GM12801 (cell line): Measurements from ENCODE around the gene ZNF865.

Experiments used
- TF ChIP-seq, protein P1 (sequence below): IDR thresholded peaks from one replicate; pipeline ENCODE4 v1.5.1; 2011; ENCODE audit warnings: control low read depth; ENCODE audit not compliant: insufficient read length; ENCODE audit errors: extremely low read depth

The ZNF865 gene

DNA sequence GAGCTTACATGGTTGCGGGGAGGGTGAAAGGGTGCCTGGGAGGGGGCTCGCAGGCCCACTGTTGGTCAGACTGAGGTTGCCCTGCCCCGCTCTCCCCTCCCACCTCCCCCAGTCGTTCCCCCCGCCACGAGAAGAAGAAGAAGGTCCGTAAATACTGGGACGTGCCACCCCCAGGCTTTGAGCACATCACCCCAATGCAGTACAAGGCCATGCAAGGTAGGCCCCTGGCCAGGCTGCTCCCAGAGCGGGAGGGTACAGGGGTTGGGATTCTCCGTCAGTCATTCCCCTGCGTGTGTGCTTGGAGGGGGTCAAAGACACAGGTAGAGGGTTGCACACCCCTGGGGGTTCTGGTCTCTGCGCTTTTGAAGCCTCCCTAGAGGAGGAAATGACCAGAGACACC lies 55.0 kb downstream of the ZNF865 start:
- TF ChIP-seq, protein P1, sequence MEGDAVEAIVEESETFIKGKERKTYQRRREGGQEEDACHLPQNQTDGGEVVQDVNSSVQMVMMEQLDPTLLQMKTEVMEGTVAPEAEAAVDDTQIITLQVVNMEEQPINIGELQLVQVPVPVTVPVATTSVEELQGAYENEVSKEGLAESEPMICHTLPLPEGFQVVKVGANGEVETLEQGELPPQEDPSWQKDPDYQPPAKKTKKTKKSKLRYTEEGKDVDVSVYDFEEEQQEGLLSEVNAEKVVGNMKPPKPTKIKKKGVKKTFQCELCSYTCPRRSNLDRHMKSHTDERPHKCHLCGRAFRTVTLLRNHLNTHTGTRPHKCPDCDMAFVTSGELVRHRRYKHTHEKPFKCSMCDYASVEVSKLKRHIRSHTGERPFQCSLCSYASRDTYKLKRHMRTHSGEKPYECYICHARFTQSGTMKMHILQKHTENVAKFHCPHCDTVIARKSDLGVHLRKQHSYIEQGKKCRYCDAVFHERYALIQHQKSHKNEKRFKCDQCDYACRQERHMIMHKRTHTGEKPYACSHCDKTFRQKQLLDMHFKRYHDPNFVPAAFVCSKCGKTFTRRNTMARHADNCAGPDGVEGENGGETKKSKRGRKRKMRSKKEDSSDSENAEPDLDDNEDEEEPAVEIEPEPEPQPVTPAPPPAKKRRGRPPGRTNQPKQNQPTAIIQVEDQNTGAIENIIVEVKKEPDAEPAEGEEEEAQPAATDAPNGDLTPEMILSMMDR, result no peak

DNA sequence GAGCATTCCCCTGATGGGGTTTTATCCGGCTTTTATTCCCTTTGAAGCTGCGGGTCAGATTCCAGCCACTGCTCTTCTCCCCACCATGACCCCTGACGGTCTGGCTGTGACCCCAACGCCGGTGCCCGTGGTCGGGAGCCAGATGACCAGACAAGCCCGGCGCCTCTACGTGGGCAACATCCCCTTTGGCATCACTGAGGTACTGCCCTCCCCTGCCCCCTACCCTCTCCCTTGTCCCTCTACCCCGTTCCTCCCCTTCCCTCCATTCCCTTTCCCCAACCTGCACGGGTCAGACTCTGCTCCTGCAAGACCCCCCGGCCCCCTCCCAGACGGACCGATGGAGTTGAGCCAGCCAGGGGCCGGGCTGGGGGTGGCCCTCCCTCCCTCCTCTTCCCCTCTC lies 55.5 kb downstream of the ZNF865 start:
- TF ChIP-seq, protein P1, result no peak

DNA sequence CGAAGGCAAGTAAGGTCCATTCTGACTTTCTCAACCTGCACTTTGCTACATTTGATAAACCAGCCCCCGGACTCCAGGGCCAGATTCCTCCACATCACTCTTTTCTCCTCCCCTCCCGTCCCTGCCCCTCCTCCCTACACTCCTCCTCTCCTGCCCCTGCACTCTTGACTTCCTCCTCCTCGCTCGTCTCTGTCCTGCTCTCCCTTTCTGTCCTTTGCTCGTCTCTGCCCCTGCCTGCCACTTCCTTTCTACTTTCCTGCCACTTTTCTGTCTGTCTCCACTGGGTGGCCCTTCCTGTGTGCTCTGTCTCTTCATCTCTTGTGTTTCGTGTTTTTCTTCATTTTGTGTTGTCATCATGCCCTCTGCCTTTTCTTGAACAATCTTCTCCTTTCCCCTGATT lies 56.4 kb downstream of the ZNF865 start:
- TF ChIP-seq, protein P1, result no peak

DNA sequence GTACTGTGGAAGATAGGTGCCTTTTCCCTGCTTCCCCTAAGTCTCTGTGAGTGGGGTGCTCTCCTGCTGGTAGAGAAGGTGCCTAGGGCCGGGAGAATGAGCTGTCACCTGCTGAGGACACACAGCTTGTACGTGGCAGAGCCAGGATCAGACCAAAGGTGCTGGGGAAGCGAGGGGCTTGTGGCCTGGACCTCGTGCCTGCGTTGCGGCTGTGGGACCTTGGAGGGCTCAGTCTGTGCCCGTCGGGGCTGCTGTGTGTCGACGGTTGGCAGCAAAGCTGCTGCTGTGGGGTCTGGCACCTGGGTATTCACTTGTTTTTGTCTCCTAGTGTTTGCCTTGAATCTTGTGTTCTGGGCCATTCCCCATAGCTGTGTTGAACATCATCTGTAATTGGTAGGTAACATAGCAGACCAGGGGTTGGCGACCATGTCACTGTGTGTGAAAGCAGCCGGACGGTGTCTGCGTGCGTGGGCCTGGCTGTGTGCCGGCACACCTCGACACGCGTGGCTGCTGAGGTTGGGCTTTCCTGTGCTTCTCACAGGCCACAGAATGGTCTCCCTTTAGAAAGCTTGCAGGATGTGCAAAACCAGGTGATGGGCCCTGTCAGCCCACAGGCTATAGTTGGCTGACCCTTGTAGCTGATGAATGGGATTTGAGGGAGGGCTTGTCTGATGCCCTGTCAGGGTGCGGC lies 58.5 kb downstream of the ZNF865 start:
- TF ChIP-seq, protein P1, result no peak

DNA sequence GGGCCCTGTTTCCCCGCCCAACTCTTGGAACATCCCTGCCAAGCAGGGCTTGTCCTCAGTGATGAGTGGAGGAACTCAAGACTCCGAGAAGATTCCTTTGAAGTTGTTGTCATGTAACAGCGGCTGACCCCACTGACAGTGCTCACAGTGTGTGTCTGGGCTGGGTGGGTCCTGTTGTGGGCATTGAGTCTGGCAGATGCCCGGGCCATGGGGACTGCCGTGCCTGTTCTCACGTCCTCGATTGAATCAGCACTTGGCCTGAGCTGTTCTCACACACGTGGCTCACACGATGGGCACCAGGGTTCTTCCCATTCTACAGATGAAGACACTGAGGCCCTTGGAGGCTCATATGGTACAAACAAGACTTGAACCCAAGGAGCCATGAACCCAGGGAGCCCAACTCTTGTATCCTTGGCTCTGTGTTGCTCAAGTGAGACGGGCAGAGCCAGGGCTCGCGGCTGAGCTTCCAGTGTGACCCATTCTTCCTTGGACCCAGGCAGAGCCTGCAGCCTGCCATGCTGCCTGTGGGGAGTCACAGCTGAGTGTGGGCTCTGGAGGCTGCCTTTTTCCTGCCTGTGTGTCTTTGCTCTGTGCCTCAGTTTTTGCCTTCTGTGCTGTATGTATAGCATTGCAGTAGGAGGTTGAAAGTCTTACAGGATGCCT lies 61.0 kb downstream of the ZNF865 start:
- TF ChIP-seq, protein P1, result no peak
